HCT116 (cell line): ENCODE measurements around the gene INTS6. TPM values are rescaled to one million over a fixed set of nuclear protein-coding genes. Genes with fewer than 3 reads are reported as not detected.

ENCODE experiments used
- ATAC-seq: fragments of 200-7000 bp; cut with Tn5 transposase; 2 replicates; pipeline ENCODE4 v1.9.1; 2020; ENCODE audit warnings: mild to moderate bottlenecking, moderate library complexity
- BruUV-seq: library from RNA; stranded (reverse); fragments of 400-500 nt; replicated peaks from 2 replicates; lab custom pipeline; 2021; lab: Mats Ljungman, UMichigan
- CTCF ChIA-PET: fragments of 300-600 bp; sonication (Branson Sonifier 250); formaldehyde crosslinking; loops from one replicate; lab custom pipeline; 2021; ENCODE audit warnings: antibody characterized with exemption; lab: Charles Lee
- POLR2A ChIA-PET: fragments of 300-600, 350-600 bp; sonication (Branson Sonifier 250); formaldehyde crosslinking; loops from one replicate; lab custom pipeline; 2021; ENCODE audit warnings: antibody characterized with exemption; lab: Charles Lee
- RAD21 ChIA-PET, 2 experiments: fragments of 300-600 bp; sonication (Branson Sonifier 250); formaldehyde crosslinking; loops; one replicate each; lab custom pipeline; 2023; ENCODE audit warnings: low total read pairs in 2 of 2; ENCODE audit not compliant: uncharacterized antibody in 2 of 2, unreplicated experiment in 2 of 2, low non-redundant PET in 1 of 2; lab: Charles Lee
- DNase-seq: peaks from one replicate; pipeline ENCODE4 v3.0.0-alpha.2; 2010; ENCODE audit warnings: low read depth, low spot score
- H2AFZ ChIP-seq: fragments of 200-600 bp; shearing (Covaris generic), sonication (generic); 2 replicates; pipeline ENCODE4 v1.6.1; 2017; ENCODE audit warnings: low read depth, mixed run types, mixed read lengths, antibody characterized with exemption, low read length; ENCODE audit not compliant: poor library complexity, severe bottlenecking
- H3K27ac ChIP-seq: 2 replicates; pipeline ENCODE4 v1.5.1; 2012; ENCODE audit warnings: low read depth, low read length
- H3K27me3 ChIP-seq: fragments of 200-600 bp; sonication (generic); 2 replicates; pipeline ENCODE4 v1.6.1; 2016; ENCODE audit warnings: mixed run types, low read length, mixed read lengths; ENCODE audit not compliant: insufficient read depth
- H3K36me3 ChIP-seq, 2 experiments: fragments of 200-500 bp in 1 of 2; fragments of 200-600 bp in 1 of 2; sonication (Bioruptor generic) in 1 of 2; sonication (generic) in 1 of 2; 2 replicates each; pipeline versions ENCODE4 v1.5.1 to v1.6.1; 2014 to 2016; ENCODE audit warnings: low read length in 2 of 2, inconsistent platforms in 1 of 2, mixed read lengths in 1 of 2, mixed run types in 1 of 2; ENCODE audit not compliant: insufficient read depth in 2 of 2, control insufficient read depth in 1 of 2
- H3K4me1 ChIP-seq, 2 experiments: fragments of 200-600 bp in 1 of 2; sonication (generic) in 1 of 2; 2 replicates each; pipeline versions ENCODE4 v1.5.1 to v1.6.1; 2012 to 2017; ENCODE audit warnings: low read length in 2 of 2, inconsistent platforms in 1 of 2, mild to moderate bottlenecking in 1 of 2, mixed read lengths in 1 of 2, mixed run types in 1 of 2, moderate library complexity in 1 of 2; ENCODE audit not compliant: insufficient read depth in 2 of 2, control insufficient read depth in 1 of 2
- H3K4me2 ChIP-seq: fragments of 200-600 bp; sonication (generic); 2 replicates; pipeline ENCODE4 v1.6.1; 2017; ENCODE audit warnings: mixed run types, low read length, mixed read lengths
- H3K4me3 ChIP-seq, 2 experiments: fragments of 200-600 bp in 1 of 2; sonication (generic) in 1 of 2; replicated peaks in 1 of 2; 2 replicates each; pipeline ENCODE4 v1.5.1; 2011 to 2016; ENCODE audit warnings: low read length in 2 of 2, control low read depth in 1 of 2, low read depth in 1 of 2, mild to moderate bottlenecking in 1 of 2, mixed read lengths in 1 of 2, mixed run types in 1 of 2
- H3K79me2 ChIP-seq: fragments of 200-600 bp; sonication (generic); 2 replicates; pipeline ENCODE4 v1.6.1; 2017; ENCODE audit warnings: mild to moderate bottlenecking, mixed run types, low read length, moderate library complexity, mixed read lengths; ENCODE audit not compliant: insufficient read depth
- H3K9ac ChIP-seq: fragments of 200-600 bp; sonication (generic); 2 replicates; pipeline ENCODE4 v1.6.1; 2016; ENCODE audit warnings: low read length, mixed read lengths
- H3K9me2 ChIP-seq: fragments of 200-600 bp; sonication (generic), shearing (Covaris generic); 2 replicates; pipeline ENCODE4 v1.6.1; 2017; ENCODE audit warnings: mixed run types, mild to moderate bottlenecking, moderate library complexity; ENCODE audit not compliant: insufficient read depth
- H3K9me3 ChIP-seq, 2 experiments: fragments of 200-500 bp in 1 of 2; fragments of 200-600 bp in 1 of 2; sonication (Bioruptor generic) in 1 of 2; sonication (generic) in 1 of 2; 2 replicates each; pipeline ENCODE4 v1.6.1; 2014 to 2017; ENCODE audit warnings: low read length in 2 of 2, mixed read lengths in 2 of 2, inconsistent platforms in 1 of 2, low read depth in 1 of 2, mild to moderate bottlenecking in 1 of 2, mixed run types in 1 of 2, moderate library complexity in 1 of 2; ENCODE audit not compliant: control insufficient read depth in 1 of 2, insufficient read depth in 1 of 2
- H4K20me1 ChIP-seq: fragments of 200-600 bp; sonication (generic), shearing (Covaris generic); 2 replicates; pipeline ENCODE4 v1.6.1; 2017; ENCODE audit warnings: mixed run types, mild to moderate bottlenecking, moderate library complexity; ENCODE audit not compliant: insufficient read depth
- ATF3 ChIP-seq: IDR thresholded peaks from 2 replicates; pipeline ENCODE4 v1.6.1; 2012
- CBX3 ChIP-seq: IDR thresholded peaks from 2 replicates; pipeline ENCODE4 v1.6.1; 2012; ENCODE audit warnings: low read depth
- CTCF ChIP-seq, 3 experiments: fragments of 200-600 bp in 1 of 3; sonication (generic) in 1 of 3; IDR thresholded peaks in 2 of 3; conservative IDR thresholded peaks in 1 of 3; 2 replicates each; pipeline ENCODE4 v1.5.1; 2012 to 2017; ENCODE audit warnings: low read depth in 2 of 3, low read length in 2 of 3, antibody characterized with exemption in 1 of 3, borderline replicate concordance in 1 of 3, control low read depth in 1 of 3, mild to moderate bottlenecking in 1 of 3, mixed read lengths in 1 of 3, mixed run types in 1 of 3, moderate library complexity in 1 of 3; ENCODE audit not compliant: insufficient read depth in 1 of 3
- ELF1 ChIP-seq: IDR thresholded peaks from 2 replicates; pipeline ENCODE4 v1.6.1; 2012; ENCODE audit warnings: low read depth, borderline replicate concordance
- EZH2 ChIP-seq: fragments of 200-600 bp; sonication (generic); IDR thresholded peaks from 2 replicates; pipeline ENCODE4 v1.6.1; 2017; ENCODE audit warnings: antibody characterized with exemption, mixed run types
- FOSL1 ChIP-seq: IDR thresholded peaks from 2 replicates; pipeline ENCODE4 v1.6.1; 2012; ENCODE audit warnings: low read depth
- JUND ChIP-seq: IDR thresholded peaks from 2 replicates; pipeline ENCODE4 v1.6.1; 2012
- MAX ChIP-seq: IDR thresholded peaks from 2 replicates; pipeline ENCODE4 v1.6.1; 2012
- POLR2A ChIP-seq: IDR thresholded peaks from 2 replicates; pipeline ENCODE4 v1.7.0; 2011; ENCODE audit warnings: borderline replicate concordance; ENCODE audit not compliant: insufficient read depth, insufficient read length; ENCODE audit errors: extremely low read depth
- RAD21 ChIP-seq: IDR thresholded peaks from 2 replicates; pipeline ENCODE4 v1.6.1; 2012; ENCODE audit warnings: low read depth, mild to moderate bottlenecking
- REST ChIP-seq: IDR thresholded peaks from 2 replicates; pipeline ENCODE4 v1.6.1; 2012; ENCODE audit warnings: low read depth
- SIN3A ChIP-seq: IDR thresholded peaks from 2 replicates; pipeline ENCODE4 v1.6.1; 2012; ENCODE audit warnings: low read depth
- SP1 ChIP-seq: IDR thresholded peaks from 2 replicates; pipeline ENCODE4 v1.6.1; 2012; ENCODE audit warnings: low read depth
- SRF ChIP-seq: IDR thresholded peaks from 2 replicates; pipeline ENCODE4 v1.6.1; 2012; ENCODE audit warnings: low read depth
- TCF7L2 ChIP-seq: IDR thresholded peaks from 2 replicates; pipeline ENCODE4 v1.7.0; 2011; ENCODE audit warnings: borderline replicate concordance, inconsistent platforms; ENCODE audit not compliant: insufficient read depth, insufficient read length; ENCODE audit errors: extremely low read depth
- ZNF274 ChIP-seq: fragments of 200-500 bp; sonication (Bioruptor generic); IDR thresholded peaks from 2 replicates; pipeline ENCODE4 v1.6.1; 2014; ENCODE audit warnings: mild to moderate bottlenecking, low read depth, low read length, inconsistent platforms
- intact Hi-C: fragments of 100-400 bp; cut with micrococcal nuclease; formaldehyde crosslinking; loops from 2 replicates; pipeline ENCODE4 v1.10.0; 2022
- total RNA-seq: library from RNA; stranded (reverse); gene quantifications from one replicate; pipeline ENCODE4 v1.2.1, GENCODE V29; 2021; ENCODE audit not compliant: unreplicated experiment

The INTS6 gene
- total RNA-seq, 1 experiment from 2014 or later: 44.7 TPM

GRCh38 chr13:51321836-51322235, 131.0 kb downstream of the INTS6 start:
- Histone ChIP-seq H3K27ac (no peak overlapping the region), H3K9me3 (no peaks in the 10 kb centered on the region), H3K9ac (no peak overlapping the region), H3K36me3 (no peaks in the 10 kb centered on the region), H3K9me2 (no peaks in the 10 kb centered on the region), H3K79me2 (no peaks in the 10 kb centered on the region), H3K4me3 (no peak overlapping the region), H3K27me3 (no peaks in the 10 kb centered on the region), H2AFZ (no peak overlapping the region), H3K4me2 (no peak overlapping the region), H3K4me1 (no peaks in the 10 kb centered on the region)
- no peak for ATAC-seq
- ChIA-PET CTCF (interaction anchor here (0.6 kb wide), 1 partner anchor 394 kb away, joined by 3 read pairs; no protein-coding TSS in a partner anchor), RAD21 (no interaction called here), POLR2A (no interaction called here)
- intact Hi-C loops: no loop called here
- no TSS peak for BruUV-seq
- no peak for DNase-seq
- TF ChIP-seq MAX (no peak), RAD21 (no peak), SP1 (no peak), ATF3 (no peak), FOSL1 (no peak)
- TF ChIP-seq, all 23 proteins: peak for 0
- H4K20me1 ChIP-seq: no peaks in the 10 kb centered on the region

- intact Hi-C loops: no loop called here
- no peak for ATAC-seq
- TF ChIP-seq ZNF274: no peak
- TF ChIP-seq ATF3: no peak
- TF ChIP-seq JUND: no peak
- TF ChIP-seq REST: no peak
- no peak for TF ChIP-seq ELF1
- TF ChIP-seq CTCF (IDR thresholded peaks at IDR 0.05 in 2 of 3, conservative IDR thresholded peaks at IDR 0.05 in 1 of 3; ENCODE audit: borderline replicate concordance in 1 of 3, insufficient read depth in 1 of 3, low read depth in 2 of 3, low read length in 2 of 3): no peak
- no peak for TF ChIP-seq SRF
- no peak for TF ChIP-seq FOSL1
- TF ChIP-seq RAD21: no peak
- TF ChIP-seq SIN3A: no peak
- TF ChIP-seq EZH2: no peak
- TF ChIP-seq TCF7L2: no peak
- no peak for TF ChIP-seq POLR2A
- TF ChIP-seq CBX3: no peak
- TF ChIP-seq SP1: no peak
Measured at GRCh38 chr13:51318876-51319275, 134.0 kb downstream of the INTS6 start.

More at GRCh38 chr13:51318876-51319275, 134.0 kb downstream of the INTS6 start:
- CTCF ChIA-PET: no interaction called here
- no peaks in the 10 kb centered on the region for H3K79me2 ChIP-seq
- RAD21 ChIA-PET: no interaction called here
- no peak overlapping the region for H3K27ac ChIP-seq
- no TSS peak for BruUV-seq
- no peaks in the 10 kb centered on the region for H3K9me2 ChIP-seq
- no peak overlapping the region for H2AFZ ChIP-seq
- H4K20me1 ChIP-seq: no peaks in the 10 kb centered on the region
- no peak overlapping the region for H3K9ac ChIP-seq
- no peaks in the 10 kb centered on the region for H3K4me1 ChIP-seq
- H3K4me3 ChIP-seq: no peak overlapping the region
- no peaks in the 10 kb centered on the region for H3K27me3 ChIP-seq
- POLR2A ChIA-PET: no interaction called here
- no peak for DNase-seq
- H3K4me2 ChIP-seq: no peak overlapping the region
- H3K36me3 ChIP-seq: no peaks in the 10 kb centered on the region
- no peaks in the 10 kb centered on the region for H3K9me3 ChIP-seq
